GM19043 (cell line): ENCODE measurements around the gene DPPA4.

Experiments
- ATAC-seq: cut with Tn5 transposase; IDR thresholded peaks from one replicate; pipeline ENCODE4 v1.9.1; 2021; ENCODE audit warnings: low read depth; ENCODE audit not compliant: unreplicated experiment

DPPA4 gene

GRCh38 chr3:109339714-109340648 is 2.6 kb upstream of the DPPA4 start:
- ATAC-seq, result no peak

DNA sequence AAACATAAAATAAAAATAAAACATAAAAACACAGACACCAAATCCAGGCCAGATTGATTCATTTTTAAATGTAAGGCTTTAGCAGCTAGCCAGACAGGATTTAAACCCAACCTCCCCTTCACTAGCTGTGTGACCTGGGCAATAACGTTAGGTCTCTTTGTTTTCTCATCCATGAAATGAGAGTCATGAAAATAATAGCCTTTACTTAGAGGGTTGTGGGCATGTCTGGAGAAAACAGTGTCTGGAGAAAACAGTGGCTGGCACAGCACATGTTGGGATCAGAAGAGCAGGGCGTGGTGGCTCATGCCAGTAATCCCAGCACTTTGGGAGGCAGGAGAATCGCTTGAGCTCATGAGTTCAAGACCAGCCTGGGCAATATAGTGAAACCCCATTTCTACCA is 1.9 kb upstream of the DPPA4 start:
- ATAC-seq, result no peak

DNA sequence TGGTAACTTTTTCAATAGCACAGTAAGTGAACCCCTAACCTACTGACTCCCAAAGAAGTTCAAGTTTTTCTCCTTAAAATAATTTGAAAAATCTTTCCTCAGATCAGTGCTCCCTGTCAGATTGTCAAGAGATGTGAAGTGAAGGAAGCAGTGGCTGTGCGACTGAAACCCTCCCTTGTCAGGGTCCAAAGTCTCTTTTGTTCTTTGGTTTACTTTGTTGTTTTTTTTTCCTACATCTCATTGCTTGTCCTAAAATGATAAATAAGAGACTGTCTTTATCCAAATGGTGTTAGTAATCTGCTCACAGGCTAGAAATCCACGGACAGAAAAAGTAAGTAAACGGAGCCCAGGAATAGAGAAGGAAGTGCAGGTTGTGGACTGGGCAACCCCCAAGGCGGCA is 976 bp upstream of the DPPA4 start:
- no peak for ATAC-seq

DNA sequence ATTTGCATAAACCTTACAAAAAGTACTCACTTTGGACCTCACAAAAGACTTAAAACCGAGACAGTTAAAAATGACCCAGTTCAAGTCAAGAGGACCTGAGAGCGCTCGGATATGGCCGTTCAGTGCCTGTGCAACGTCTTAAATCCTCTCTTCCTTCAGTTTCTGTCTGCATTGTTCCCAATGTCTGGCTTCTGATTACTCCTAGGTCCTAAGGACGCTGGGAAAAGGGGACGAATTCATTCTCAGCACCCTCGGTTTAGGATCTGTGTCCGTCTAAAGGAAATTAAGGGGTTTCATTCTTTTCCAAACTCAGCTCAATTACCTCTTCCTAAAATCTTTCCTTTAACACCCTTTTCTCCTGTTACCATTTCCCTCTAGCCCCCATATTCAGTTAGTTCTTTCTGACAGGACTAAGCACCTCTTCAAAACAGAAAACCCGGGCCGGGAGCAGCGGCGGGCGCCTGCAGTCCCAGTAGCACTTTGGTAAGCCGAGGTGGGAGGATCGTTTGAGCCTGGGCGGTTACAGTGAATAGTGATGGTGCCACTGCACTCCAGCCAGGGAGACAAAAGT is 970 bp downstream of the DPPA4 start:
- no peak for ATAC-seq

DNA sequence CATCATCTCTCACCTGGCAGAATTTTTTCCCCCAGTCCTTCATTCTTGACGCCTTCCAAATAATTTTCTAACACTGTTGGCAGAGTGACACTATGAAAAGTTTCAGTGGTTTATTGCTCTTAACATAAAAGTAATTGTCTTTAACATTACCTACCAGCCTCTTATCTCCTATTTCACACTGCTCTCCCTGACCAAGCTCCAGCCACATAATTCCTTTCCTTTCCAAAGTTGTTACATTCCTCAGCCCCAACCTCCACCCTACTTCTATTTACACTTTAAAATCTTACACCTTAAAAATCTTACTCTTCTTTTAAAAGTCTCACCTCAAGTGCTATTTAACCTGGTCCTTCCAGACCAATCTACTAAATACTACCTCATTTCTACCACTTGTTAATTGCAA is 2.8 kb downstream of the DPPA4 start:
- ATAC-seq, result no peak

GRCh38 chr3:109331692-109332091 is 5.7 kb downstream of the DPPA4 start:
- no peak for ATAC-seq

DNA sequence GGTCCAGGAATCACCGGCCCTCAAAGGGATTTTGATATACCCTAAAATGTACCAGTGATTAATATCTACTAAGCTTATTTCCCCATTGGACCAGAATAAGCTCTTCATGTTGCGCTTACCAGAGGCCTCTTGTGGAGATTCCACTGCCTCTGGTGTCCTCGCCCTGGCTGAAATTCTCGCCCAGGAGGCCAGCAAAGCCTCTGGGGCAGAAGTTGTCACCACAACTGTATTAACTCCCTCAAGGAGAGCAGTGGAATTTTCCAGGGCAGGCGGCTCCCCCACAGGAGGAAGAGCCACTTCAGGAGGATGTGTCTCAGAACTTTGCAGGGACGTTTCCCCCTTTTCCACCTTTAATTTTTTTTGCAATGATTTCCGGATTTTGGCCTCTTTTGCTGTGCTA is 6.9 kb downstream of the DPPA4 start:
- ATAC-seq, result no peak

GRCh38 chr3:109328202-109328601 is 9.1 kb downstream of the DPPA4 start:
- ATAC-seq, result no peak

DNA sequence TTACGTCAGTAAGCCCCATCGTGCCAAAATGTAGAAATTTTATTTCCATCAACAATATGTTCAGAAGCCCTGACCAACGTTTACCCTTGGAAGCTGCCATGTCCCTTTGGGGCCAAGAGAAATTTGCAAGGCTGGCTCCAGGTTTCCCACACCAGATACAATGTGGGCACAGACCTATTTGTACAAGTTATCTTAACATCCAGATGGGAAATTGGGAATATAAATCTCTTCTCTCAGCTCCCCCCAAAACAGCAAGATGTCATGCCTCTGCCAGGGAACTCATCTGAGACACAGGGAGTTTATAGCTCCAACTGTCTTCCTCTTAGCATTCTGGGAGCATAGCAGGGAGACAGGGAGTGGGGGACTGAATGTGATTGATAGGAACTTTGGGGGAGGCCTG is 11.7 kb downstream of the DPPA4 start:
- ATAC-seq, result no peak

- no peak for ATAC-seq
Measured at GRCh38 chr3:109325109-109325508, 12.2 kb downstream of the DPPA4 start.

- no peak for ATAC-seq
Measured at GRCh38 chr3:109316162-109316730, 21.1 kb downstream of the DPPA4 start, which contains the start of gene DPPA2. DPPA2 (minus strand) TSS chr3:109316517; CDS start chr3:109314542, 1,975 bp downstream.

DNA sequence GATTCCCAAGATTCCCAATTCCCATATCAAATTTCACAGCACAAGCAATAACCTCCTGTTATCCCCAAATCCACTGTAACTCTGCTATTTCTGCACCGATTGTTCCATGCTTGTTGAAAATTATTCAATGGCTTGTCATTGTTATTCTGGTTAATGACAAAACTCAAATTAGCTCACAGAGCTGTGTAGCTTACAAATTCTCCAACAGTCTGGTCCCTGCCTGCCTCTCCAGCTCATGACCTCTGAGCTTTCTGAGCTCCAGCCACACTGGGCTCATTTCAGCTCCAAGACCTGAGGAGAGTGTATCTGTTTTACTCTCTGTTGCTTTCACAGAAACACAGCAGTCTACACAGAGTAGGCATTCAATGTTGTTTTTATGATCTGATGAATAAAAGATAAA is 24.3 kb downstream of the DPPA4 start:
- no peak for ATAC-seq

DNA sequence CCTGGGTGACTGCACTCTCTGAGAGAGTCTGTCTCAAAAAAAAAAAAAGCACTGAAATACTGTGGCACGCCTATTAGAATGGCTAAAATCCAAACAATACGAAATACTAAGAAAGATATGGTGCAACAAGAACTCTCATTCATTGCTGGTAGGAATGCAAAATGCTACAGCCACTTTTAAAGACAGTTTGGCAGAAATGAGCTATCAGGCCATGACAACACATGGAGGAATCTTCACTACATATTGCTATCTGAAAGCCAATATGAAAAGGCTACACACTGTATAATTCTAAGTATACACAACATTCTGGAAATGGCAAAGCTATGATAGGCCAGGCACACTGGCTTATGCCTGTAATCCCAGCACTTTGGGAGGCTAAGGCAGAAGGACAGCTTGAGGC is 39.9 kb downstream of the DPPA4 start:
- ATAC-seq, result no peak

GRCh38 chr3:109284071-109284470 is 53.3 kb downstream of the DPPA4 start:
- no peak for ATAC-seq

- ATAC-seq, result no peak
Measured at GRCh38 chr3:109278546-109278945, 58.8 kb downstream of the DPPA4 start.

GRCh38 chr3:109278141-109278540 is 59.2 kb downstream of the DPPA4 start:
- no peak for ATAC-seq
